ENCODE measurements around the gene SRSF3.

Gene SRSF3

DNA sequence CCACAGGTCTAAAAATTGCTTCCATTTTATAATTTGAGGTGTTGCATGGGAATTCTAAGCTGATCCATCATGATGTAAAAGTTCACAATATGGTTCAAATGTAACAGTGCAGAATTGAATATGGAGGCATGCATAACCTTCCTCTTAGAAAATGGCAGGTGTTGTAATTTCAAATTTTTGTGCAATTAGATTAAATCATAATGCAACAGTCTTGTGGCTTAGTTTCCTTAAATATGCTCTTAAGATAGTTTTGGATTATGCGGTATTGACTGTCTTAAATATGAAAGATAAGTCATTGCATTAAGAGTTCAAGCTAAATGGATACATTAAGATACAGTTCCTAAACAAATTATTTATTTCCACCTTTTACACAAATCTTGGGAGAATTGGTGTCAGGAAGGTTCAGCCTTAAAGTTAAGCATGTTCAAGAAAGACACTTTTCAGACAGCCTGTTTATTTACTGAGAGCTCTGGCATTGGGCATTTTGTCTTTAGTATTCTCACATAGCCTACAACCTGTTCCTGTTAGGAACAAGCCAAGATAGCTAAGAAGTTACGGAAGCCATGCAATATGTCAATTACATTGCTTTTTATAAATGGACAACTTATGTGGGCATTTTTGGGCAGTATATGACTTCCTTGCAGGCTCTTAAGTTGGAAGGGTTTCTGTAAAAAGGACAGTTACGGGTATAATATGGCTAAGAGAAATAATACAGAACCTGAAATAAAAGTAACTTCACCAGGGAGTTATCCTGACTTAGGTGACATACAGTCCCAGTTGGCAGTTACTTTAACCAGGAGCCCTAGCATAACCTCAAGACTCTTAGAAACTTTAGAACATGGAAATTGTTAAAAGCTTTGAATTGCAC, 9.3 kb downstream of the SRSF3 start:
- no peak overlapping the region for H3K4me3 ChIP-seq (ENCODE audit: low read depth, low read length, poor library complexity, severe bottlenecking)
- H3K4me1 ChIP-seq (ENCODE audit: insufficient read depth, low read length, severe bottlenecking), result peaks cover 35% of the 10 kb centered on the region
- H3K9me2 ChIP-seq (ENCODE audit: low read depth, low read length), result no peaks in the 10 kb centered on the region
- no peaks in the 10 kb centered on the region for H3K9me3 ChIP-seq (ENCODE audit: low read length)
- no peak overlapping the region for H3K27ac ChIP-seq (ENCODE audit: low read depth, low read length, poor library complexity, severe bottlenecking)
- no peak overlapping the region for H2AFZ ChIP-seq (ENCODE audit: low read length)
- no peak overlapping the region for H3K9ac ChIP-seq (ENCODE audit: low read length)
- no peak overlapping the region for H3K4me2 ChIP-seq (ENCODE audit: low read length)
- H3K36me3 ChIP-seq (ENCODE audit: insufficient read depth, low read length), result peaks cover 100% of the 10 kb centered on the region
- H3K79me2 ChIP-seq (ENCODE audit: insufficient read depth, low read length), result peaks cover 37% of the 10 kb centered on the region
- no peaks in the 10 kb centered on the region for H3K27me3 ChIP-seq (ENCODE audit: insufficient read depth, low read length)
- H3F3A ChIP-seq (ENCODE audit: insufficient read depth, low read length), result peaks cover 40% of the 10 kb centered on the region
- no peak for TF ChIP-seq EZH2 (IDR thresholded peaks at IDR 0.05; ENCODE audit: borderline replicate concordance, low read length)
- TF ChIP-seq, protein P1, sequence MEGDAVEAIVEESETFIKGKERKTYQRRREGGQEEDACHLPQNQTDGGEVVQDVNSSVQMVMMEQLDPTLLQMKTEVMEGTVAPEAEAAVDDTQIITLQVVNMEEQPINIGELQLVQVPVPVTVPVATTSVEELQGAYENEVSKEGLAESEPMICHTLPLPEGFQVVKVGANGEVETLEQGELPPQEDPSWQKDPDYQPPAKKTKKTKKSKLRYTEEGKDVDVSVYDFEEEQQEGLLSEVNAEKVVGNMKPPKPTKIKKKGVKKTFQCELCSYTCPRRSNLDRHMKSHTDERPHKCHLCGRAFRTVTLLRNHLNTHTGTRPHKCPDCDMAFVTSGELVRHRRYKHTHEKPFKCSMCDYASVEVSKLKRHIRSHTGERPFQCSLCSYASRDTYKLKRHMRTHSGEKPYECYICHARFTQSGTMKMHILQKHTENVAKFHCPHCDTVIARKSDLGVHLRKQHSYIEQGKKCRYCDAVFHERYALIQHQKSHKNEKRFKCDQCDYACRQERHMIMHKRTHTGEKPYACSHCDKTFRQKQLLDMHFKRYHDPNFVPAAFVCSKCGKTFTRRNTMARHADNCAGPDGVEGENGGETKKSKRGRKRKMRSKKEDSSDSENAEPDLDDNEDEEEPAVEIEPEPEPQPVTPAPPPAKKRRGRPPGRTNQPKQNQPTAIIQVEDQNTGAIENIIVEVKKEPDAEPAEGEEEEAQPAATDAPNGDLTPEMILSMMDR (IDR thresholded peaks at IDR 0.05; ENCODE audit: low read length), result no peak
- peaks cover 13% of the 10 kb centered on the region for H4K20me1 ChIP-seq (ENCODE audit: insufficient read depth, low read length)

DNA sequence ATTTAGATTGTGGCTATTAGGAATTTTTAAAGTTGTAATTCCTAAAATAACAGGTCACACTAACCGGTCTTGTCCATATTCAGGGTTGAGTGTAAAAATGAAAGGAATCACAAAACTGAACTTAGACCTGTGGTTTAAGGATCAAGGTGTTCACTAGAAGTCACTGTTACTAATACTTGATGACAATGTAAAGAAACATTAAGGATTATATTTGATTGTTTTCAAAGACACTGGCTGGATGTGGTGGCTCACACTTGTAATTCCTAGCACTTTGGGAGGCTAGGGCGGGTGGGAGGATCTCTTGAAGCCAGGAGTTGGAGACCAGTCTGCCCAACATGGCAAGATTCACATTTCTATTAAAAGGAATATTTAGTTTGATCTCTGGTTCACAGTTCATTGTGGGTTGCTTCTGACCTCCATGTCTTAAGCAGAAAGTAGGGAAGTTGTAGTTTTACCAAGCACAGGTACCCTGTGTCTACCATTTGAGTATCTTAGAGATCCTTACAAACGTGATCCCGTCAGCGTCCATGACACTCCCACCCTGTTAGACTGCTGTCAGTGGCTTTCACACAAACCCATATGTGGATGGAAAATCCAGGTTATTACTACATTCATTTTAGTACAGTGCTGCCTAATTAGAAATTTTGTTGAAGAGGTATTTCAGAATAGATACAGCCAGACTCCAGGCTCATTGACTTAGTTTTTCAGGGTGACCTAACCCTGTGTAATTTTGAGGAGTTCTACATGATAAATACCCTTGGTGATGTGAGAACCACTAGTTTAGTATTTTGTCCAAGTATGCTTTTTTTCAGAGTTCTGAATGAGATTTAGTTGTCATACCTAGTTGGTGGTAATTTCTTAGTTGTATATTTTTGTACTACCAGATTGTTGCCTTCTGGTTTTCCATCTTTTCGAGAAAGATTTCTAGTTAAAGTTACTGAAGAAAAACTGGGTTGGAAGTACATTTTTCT, 10.2 kb downstream of the SRSF3 start:
- peaks cover 26% of the 10 kb centered on the region for H3K4me1 ChIP-seq (ENCODE audit: insufficient read depth, low read length, severe bottlenecking)
- H3F3A ChIP-seq (ENCODE audit: insufficient read depth, low read length), result peaks cover 31% of the 10 kb centered on the region
- no peak overlapping the region for H3K27ac ChIP-seq (ENCODE audit: low read depth, low read length, poor library complexity, severe bottlenecking)
- peaks cover 28% of the 10 kb centered on the region for H3K79me2 ChIP-seq (ENCODE audit: insufficient read depth, low read length)
- H3K27me3 ChIP-seq (ENCODE audit: insufficient read depth, low read length), result no peaks in the 10 kb centered on the region
- no peaks in the 10 kb centered on the region for H3K9me2 ChIP-seq (ENCODE audit: low read depth, low read length)
- H3K4me3 ChIP-seq (ENCODE audit: low read depth, low read length, poor library complexity, severe bottlenecking), result no peak overlapping the region
- peaks cover 10% of the 10 kb centered on the region for H4K20me1 ChIP-seq (ENCODE audit: insufficient read depth, low read length)
- no peaks in the 10 kb centered on the region for H3K9me3 ChIP-seq (ENCODE audit: low read length)
- no peak overlapping the region for H3K4me2 ChIP-seq (ENCODE audit: low read length)
- H2AFZ ChIP-seq (ENCODE audit: low read length), result no peak overlapping the region
- no peak overlapping the region for H3K9ac ChIP-seq (ENCODE audit: low read length)
- H3K36me3 ChIP-seq (ENCODE audit: insufficient read depth, low read length), result peaks cover 100% of the 10 kb centered on the region
- TF ChIP-seq EZH2 (IDR thresholded peaks at IDR 0.05; ENCODE audit: borderline replicate concordance, low read length), result no peak
- TF ChIP-seq, protein P1 (IDR thresholded peaks at IDR 0.05; ENCODE audit: low read length), result no peak

DNA sequence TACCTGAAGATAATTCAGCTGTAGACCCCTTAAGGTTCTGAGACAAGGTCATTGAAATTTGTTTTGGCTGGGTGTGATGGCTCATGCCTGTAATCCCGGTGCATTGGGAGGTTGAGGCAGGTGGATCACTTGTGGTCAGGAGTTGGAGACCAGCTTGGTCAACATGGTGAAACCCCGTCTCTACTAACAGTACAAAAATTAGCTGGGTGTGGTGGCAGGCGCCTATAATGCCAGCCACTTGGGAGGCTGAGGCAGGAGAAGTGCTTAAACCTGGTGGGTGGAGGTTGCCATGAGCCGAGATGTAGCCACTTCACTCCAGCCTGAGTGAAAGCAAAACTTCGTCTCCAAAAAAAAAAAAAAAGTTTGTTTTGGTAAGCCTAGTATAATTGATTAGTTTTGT, 11.0 kb downstream of the SRSF3 start:
- Histone ChIP-seq H3K4me3 (ENCODE audit: low read depth, low read length, poor library complexity, severe bottlenecking) (no peak overlapping the region), H3K9ac (ENCODE audit: low read length) (no peak overlapping the region), H3K9me2 (ENCODE audit: low read depth, low read length) (no peaks in the 10 kb centered on the region), H2AFZ (ENCODE audit: low read length) (no peak overlapping the region), H4K20me1 (ENCODE audit: insufficient read depth, low read length) (peaks cover 9% of the 10 kb centered on the region), H3K27me3 (ENCODE audit: insufficient read depth, low read length) (no peaks in the 10 kb centered on the region), H3K4me1 (ENCODE audit: insufficient read depth, low read length, severe bottlenecking) (peaks cover 18% of the 10 kb centered on the region), H3F3A (ENCODE audit: insufficient read depth, low read length) (peaks cover 31% of the 10 kb centered on the region), H3K4me2 (ENCODE audit: low read length) (no peak overlapping the region), H3K27ac (ENCODE audit: low read depth, low read length, poor library complexity, severe bottlenecking) (no peak overlapping the region), H3K9me3 (ENCODE audit: low read length) (no peaks in the 10 kb centered on the region), H3K36me3 (ENCODE audit: insufficient read depth, low read length) (peaks cover 100% of the 10 kb centered on the region), H3K79me2 (ENCODE audit: insufficient read depth, low read length) (peaks cover 22% of the 10 kb centered on the region)
- no peak for TF ChIP-seq EZH2 (IDR thresholded peaks at IDR 0.05; ENCODE audit: borderline replicate concordance, low read length)
- TF ChIP-seq, protein P1 (IDR thresholded peaks at IDR 0.05; ENCODE audit: low read length), result no peak
